Measurements from ENCODE around the gene PCDH10.

PCDH10 gene

GRCh38 chr4:133148690-133149363, at the start of gene PCDH10:
TSS of gene PCDH10 (plus strand) at chr4:133149294. CDS start at chr4:133150141, 847 bp downstream.
- peak; percentile 98 for DNase-seq
- H3K4me3 ChIP-seq (ENCODE audit: low read depth, low read length): peak within 1 kb of the TSS; percentile 66

GRCh38 chr4:133102043-133102442, 47.1 kb upstream of the PCDH10 start:
- no peaks in the 10 kb centered on the region for H3K36me3 ChIP-seq
- H3K4me3 ChIP-seq (ENCODE audit: low read depth, low read length): no peak overlapping the region
- TF ChIP-seq CTCF (IDR thresholded peaks at IDR 0.05; ENCODE audit: low read depth, low read length): no peak

More at GRCh38 chr4:133148690-133149363, at the start of gene PCDH10:
- Histone ChIP-seq H3K27me3 (ENCODE audit: insufficient read depth, low read depth, severe bottlenecking) (peaks cover 25% of the 10 kb centered on the region), H3K36me3 (no peaks in the 10 kb centered on the region), H3K9me3 (ENCODE audit: severe bottlenecking) (no peaks in the 10 kb centered on the region), H3K27ac (no peak within 1 kb of the TSS)
- TF ChIP-seq CTCF (IDR thresholded peaks at IDR 0.05; ENCODE audit: low read depth, low read length): no peak

GRCh38 chr4:133102612-133103409, 46.3 kb upstream of the PCDH10 start:
- TF ChIP-seq CTCF (IDR thresholded peaks at IDR 0.05; ENCODE audit: low read depth, low read length): no peak
- Histone ChIP-seq H3K27me3 (ENCODE audit: insufficient read depth, low read depth, severe bottlenecking) (no peaks in the 10 kb centered on the region), H3K9me3 (ENCODE audit: severe bottlenecking) (no peaks in the 10 kb centered on the region), H3K36me3 (no peaks in the 10 kb centered on the region), H3K27ac (no peak overlapping the region), H3K4me3 (ENCODE audit: low read depth, low read length) (no peak overlapping the region)
- no peak for DNase-seq

More at GRCh38 chr4:133102043-133102442, 47.1 kb upstream of the PCDH10 start:
- no peaks in the 10 kb centered on the region for H3K27me3 ChIP-seq (ENCODE audit: insufficient read depth, low read depth, severe bottlenecking)
- no peaks in the 10 kb centered on the region for H3K9me3 ChIP-seq (ENCODE audit: severe bottlenecking)
- no peak overlapping the region for H3K27ac ChIP-seq
- DNase-seq: no peak

GRCh38 chr4:133112641-133113040, 36.5 kb upstream of the PCDH10 start:
- no peaks in the 10 kb centered on the region for H3K9me3 ChIP-seq (ENCODE audit: severe bottlenecking)
- DNase-seq: no peak
- no peak overlapping the region for H3K4me3 ChIP-seq (ENCODE audit: low read depth, low read length)
- H3K27me3 ChIP-seq (ENCODE audit: insufficient read depth, low read depth, severe bottlenecking): no peaks in the 10 kb centered on the region
- H3K36me3 ChIP-seq: no peaks in the 10 kb centered on the region
- TF ChIP-seq CTCF (IDR thresholded peaks at IDR 0.05; ENCODE audit: low read depth, low read length): no peak
- H3K27ac ChIP-seq: no peak overlapping the region

- no peaks in the 10 kb centered on the region for H3K27me3 ChIP-seq (ENCODE audit: insufficient read depth, low read depth, severe bottlenecking)
- H3K9me3 ChIP-seq (ENCODE audit: severe bottlenecking): no peaks in the 10 kb centered on the region
- H3K27ac ChIP-seq: no peak overlapping the region
- H3K36me3 ChIP-seq: no peaks in the 10 kb centered on the region
- no peak for TF ChIP-seq CTCF (IDR thresholded peaks at IDR 0.05; ENCODE audit: low read depth, low read length)
- no peak overlapping the region for H3K4me3 ChIP-seq (ENCODE audit: low read depth, low read length)
- peak; percentile 70 for DNase-seq
These were observed 24.3 kb upstream of the PCDH10 start for GRCh38 chr4:133124746-133125145.
